ENCODE results near the gene NOTCH1. TPM values are rescaled to one million over a fixed set of nuclear protein-coding genes. Genes with fewer than 3 reads are reported as not detected.

NOTCH1 gene
- total RNA-seq, 1 experiment from 2014 or later = 53.4 TPM

DNA sequence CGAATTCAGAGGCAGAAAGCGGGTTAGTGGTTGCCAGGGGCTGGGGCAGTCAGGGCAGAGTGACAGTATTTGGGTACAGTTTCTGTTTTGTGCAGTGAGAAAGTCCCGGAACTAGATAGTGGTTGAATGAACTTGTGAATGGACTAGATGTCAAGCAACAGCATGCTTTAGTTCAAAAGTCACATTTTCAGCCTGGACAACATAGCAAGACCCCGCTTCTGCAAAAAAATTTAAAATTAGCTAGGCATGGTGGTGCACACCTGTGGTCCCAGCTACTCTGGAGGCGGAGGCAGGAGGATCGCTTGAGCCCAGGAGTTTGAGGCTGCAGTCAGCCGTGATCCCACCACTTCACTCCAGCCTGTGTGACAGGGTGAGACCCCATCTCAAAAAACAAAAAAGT is 8.4 kb downstream of the NOTCH1 start:
- peaks cover 13% of the 10 kb centered on the region for H3K4me1 Mint-ChIP-seq (ENCODE audit: insufficient read depth, unreplicated experiment)
- no peak overlapping the region for H3K4me3 Mint-ChIP-seq (ENCODE audit: unreplicated experiment)
- no TSS peak for BruUV-seq (replicated peaks)
- H3K27ac Mint-ChIP-seq (ENCODE audit: low read depth, unreplicated experiment) = no peak overlapping the region
- DNase-seq (ENCODE audit: unreplicated experiment) = no peak
- H3K36me3 Mint-ChIP-seq (ENCODE audit: insufficient read depth, unreplicated experiment) = peaks cover 40% of the 10 kb centered on the region
- no peaks in the 10 kb centered on the region for H3K9me3 Mint-ChIP-seq (ENCODE audit: unreplicated experiment)
- intact Hi-C loops (cut with micrococcal nuclease) = no loop called here
- CTCF ChIA-PET = interaction anchor here (0.6 to 1.3 kb wide), 2 partner anchors 88 to 141 kb away, joined by 3 read pairs; no protein-coding TSS in a partner anchor
- POLR2A ChIA-PET = interaction anchor here (1.7 kb wide), 1 partner anchor 9 kb away, joined by 4 read pairs; no protein-coding TSS in a partner anchor
- no peaks in the 10 kb centered on the region for H3K27me3 Mint-ChIP-seq (ENCODE audit: insufficient read depth, unreplicated experiment)
- no peak for TF ChIP-seq CTCF (IDR thresholded peaks at IDR 0.05; ENCODE audit: unreplicated experiment)

DNA sequence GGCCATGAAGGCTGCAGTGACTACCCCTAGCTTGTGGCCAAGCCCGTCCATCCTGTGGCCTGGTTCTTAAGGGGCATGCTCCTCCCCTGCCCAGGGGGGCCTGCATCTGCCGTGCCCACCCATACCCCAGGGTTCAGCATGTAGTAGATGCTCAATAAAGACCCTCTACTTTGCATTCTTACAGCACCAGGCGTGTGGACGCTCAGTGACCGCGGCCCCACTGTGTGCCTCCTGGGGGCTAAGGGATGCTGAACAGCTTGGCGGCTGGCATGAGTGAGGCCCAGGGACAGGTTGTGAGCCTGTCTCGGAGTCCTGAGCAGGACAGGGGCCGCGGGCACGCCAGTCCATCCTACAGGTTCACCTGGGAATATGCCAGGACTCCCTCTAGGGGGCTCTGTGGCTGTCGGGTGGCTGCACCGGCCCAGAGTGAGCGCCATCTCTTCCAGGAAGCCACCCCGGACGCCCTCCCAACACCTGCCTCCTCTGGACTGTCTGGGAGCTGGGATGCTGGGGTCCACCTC is 9.1 kb downstream of the NOTCH1 start:
- TF ChIP-seq CTCF (IDR thresholded peaks at IDR 0.05; ENCODE audit: unreplicated experiment) = peak; percentile 5
- Mint-ChIP-seq H3K36me3 (ENCODE audit: insufficient read depth, unreplicated experiment) (peaks cover 35% of the 10 kb centered on the region), H3K27ac (ENCODE audit: low read depth, unreplicated experiment) (no peak overlapping the region), H3K9me3 (ENCODE audit: unreplicated experiment) (no peaks in the 10 kb centered on the region), H3K27me3 (ENCODE audit: insufficient read depth, unreplicated experiment) (no peaks in the 10 kb centered on the region), H3K4me1 (ENCODE audit: insufficient read depth, unreplicated experiment) (peaks cover 13% of the 10 kb centered on the region), H3K4me3 (ENCODE audit: unreplicated experiment) (no peak overlapping the region)
- ChIA-PET CTCF (interaction anchor here (0.6 to 1.3 kb wide), 3 partner anchors 89 to 212 kb away, joined by 3 read pairs; no protein-coding TSS in a partner anchor), POLR2A (no interaction called here)
- no TSS peak for BruUV-seq (replicated peaks)
- intact Hi-C loops (cut with micrococcal nuclease) = no loop called here
- no peak for DNase-seq (ENCODE audit: unreplicated experiment)

DNA sequence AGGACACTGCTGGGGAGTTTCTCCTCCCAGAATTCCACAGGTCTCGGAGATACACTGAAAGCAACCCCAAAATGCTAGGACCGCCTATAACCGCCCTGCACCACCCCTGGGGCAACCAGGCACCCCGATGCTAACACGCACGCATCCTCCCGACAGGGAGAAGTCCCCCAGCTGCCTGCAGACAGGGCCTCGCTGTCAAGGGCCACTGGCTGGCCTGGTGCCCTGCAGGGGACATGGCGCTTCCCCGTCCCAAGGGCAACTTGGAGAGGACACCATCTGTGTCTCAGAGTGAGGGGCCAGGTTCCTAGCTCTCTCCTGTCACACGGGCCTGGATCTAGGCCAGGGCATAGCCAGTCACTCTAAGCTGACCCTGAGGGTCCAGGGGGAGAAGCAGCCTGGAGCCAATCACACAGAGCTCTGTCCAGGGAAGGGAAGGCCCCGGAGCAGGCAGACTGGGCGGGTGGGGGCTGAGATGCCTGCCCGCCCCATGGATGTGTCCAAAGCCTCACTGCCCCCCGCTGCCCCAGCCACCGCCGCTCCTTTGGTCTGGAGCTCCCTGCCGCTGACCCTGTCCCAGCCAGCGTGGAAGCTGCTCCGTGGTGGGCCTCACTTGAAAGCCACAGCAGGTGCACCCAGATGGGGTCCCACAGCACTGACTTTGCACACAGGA is 9.7 kb downstream of the NOTCH1 start:
- no TSS peak for BruUV-seq (replicated peaks)
- intact Hi-C loops (cut with micrococcal nuclease) = no loop called here
- H3K4me1 Mint-ChIP-seq (ENCODE audit: insufficient read depth, unreplicated experiment) = peaks cover 13% of the 10 kb centered on the region

GRCh38 chr9:136535070-136535469 is 10.8 kb downstream of the NOTCH1 start:
- Mint-ChIP-seq H3K27ac (ENCODE audit: low read depth, unreplicated experiment) (no peak overlapping the region), H3K9me3 (ENCODE audit: unreplicated experiment) (no peaks in the 10 kb centered on the region), H3K36me3 (ENCODE audit: insufficient read depth, unreplicated experiment) (peaks cover 35% of the 10 kb centered on the region), H3K4me3 (ENCODE audit: unreplicated experiment) (no peak overlapping the region), H3K27me3 (ENCODE audit: insufficient read depth, unreplicated experiment) (no peaks in the 10 kb centered on the region), H3K4me1 (ENCODE audit: insufficient read depth, unreplicated experiment) (peaks cover 13% of the 10 kb centered on the region)
- POLR2A ChIA-PET = no interaction called here
- intact Hi-C loops (cut with micrococcal nuclease) = no loop called here
- CTCF ChIA-PET = no interaction called here
- no peak for TF ChIP-seq CTCF (IDR thresholded peaks at IDR 0.05; ENCODE audit: unreplicated experiment)
- no TSS peak for BruUV-seq (replicated peaks)
- DNase-seq (ENCODE audit: unreplicated experiment) = no peak

More for the DNA sequence above, 9.7 kb downstream of the NOTCH1 start:
- POLR2A ChIA-PET = no interaction called here
- no peak for DNase-seq (ENCODE audit: unreplicated experiment)
- CTCF ChIA-PET = interaction anchor here (0.6 kb wide), 1 partner anchor 212 kb away, joined by 3 read pairs; no protein-coding TSS in a partner anchor
- Mint-ChIP-seq H3K27ac (ENCODE audit: low read depth, unreplicated experiment) (no peak overlapping the region), H3K9me3 (ENCODE audit: unreplicated experiment) (no peaks in the 10 kb centered on the region), H3K36me3 (ENCODE audit: insufficient read depth, unreplicated experiment) (peaks cover 35% of the 10 kb centered on the region), H3K27me3 (ENCODE audit: insufficient read depth, unreplicated experiment) (no peaks in the 10 kb centered on the region), H3K4me3 (ENCODE audit: unreplicated experiment) (no peak overlapping the region)
- TF ChIP-seq CTCF (IDR thresholded peaks at IDR 0.05; ENCODE audit: unreplicated experiment) = no peak

Data from MCF 10A (cell line).